ENCODE results near the gene SORCS2. TPM values are rescaled to one million over a fixed set of nuclear protein-coding genes. Genes with fewer than 3 reads are reported as not detected.
"Not testable (repeated sequence)": the region's sequence is repeated elsewhere in the genome, so short reads cannot be mapped to it uniquely, and the experiment has no call there.

Gene SORCS2
- total RNA-seq, 1 donor from 2014 or later = 4.9 TPM

- FAIRE-seq = no peak
- DNase-seq (ENCODE audit: low spot score in 2 of 2) = no peak
Measured at GRCh38 chr4:7596918-7597606, 404.7 kb downstream of the SORCS2 start.

- FAIRE-seq (no peak), DNase-seq (ENCODE audit: low spot score in 2 of 2) (no peak)
Measured at GRCh38 chr4:7598939-7599790, 406.8 kb downstream of the SORCS2 start.

GRCh38 chr4:7600247-7600646 is 407.9 kb downstream of the SORCS2 start:
- no peak for FAIRE-seq

GRCh38 chr4:7602166-7602565 is 409.8 kb downstream of the SORCS2 start:
- not testable (repeated sequence) for FAIRE-seq; DNase-seq (ENCODE audit: low spot score in 2 of 2)

More at GRCh38 chr4:7600247-7600646, 407.9 kb downstream of the SORCS2 start:
- no peak for DNase-seq (ENCODE audit: low spot score in 2 of 2)

GRCh38 chr4:7607156-7607910 is 415.0 kb downstream of the SORCS2 start:
- FAIRE-seq (no peak), DNase-seq (ENCODE audit: low spot score in 2 of 2) (no peak)

- FAIRE-seq (no peak), DNase-seq (ENCODE audit: low spot score in 2 of 2) (no peak)
Measured at GRCh38 chr4:7608046-7608445, 415.7 kb downstream of the SORCS2 start.

GRCh38 chr4:7609316-7609715 is 417.0 kb downstream of the SORCS2 start:
- DNase-seq (ENCODE audit: low spot score in 2 of 2) (no peak), FAIRE-seq (no peak)

- DNase-seq (ENCODE audit: low spot score in 2 of 2) (no peak), FAIRE-seq (no peak)
Measured at GRCh38 chr4:7610022-7610670, 417.8 kb downstream of the SORCS2 start.

GRCh38 chr4:7610841-7611240 is 418.5 kb downstream of the SORCS2 start:
- FAIRE-seq (no peak), DNase-seq (ENCODE audit: low spot score in 2 of 2) (no peak)

GRCh38 chr4:7612311-7612897 is 420.1 kb downstream of the SORCS2 start:
- FAIRE-seq = no peak

GRCh38 chr4:7614350-7614949 is 422.1 kb downstream of the SORCS2 start:
- DNase-seq (ENCODE audit: low spot score in 2 of 2) = no peak
- FAIRE-seq = no peak

More at GRCh38 chr4:7612311-7612897, 420.1 kb downstream of the SORCS2 start:
- DNase-seq (ENCODE audit: low spot score in 2 of 2) = no peak

- no peak for DNase-seq (ENCODE audit: low spot score in 2 of 2)
- FAIRE-seq = no peak
Measured at GRCh38 chr4:7616193-7616592, 423.9 kb downstream of the SORCS2 start.

- FAIRE-seq = no peak
- no peak for DNase-seq (ENCODE audit: low spot score in 2 of 2)
Measured at GRCh38 chr4:7618361-7618760, 426.0 kb downstream of the SORCS2 start.

GRCh38 chr4:7620086-7620813 is 427.9 kb downstream of the SORCS2 start:
- FAIRE-seq (no peak), DNase-seq (ENCODE audit: low spot score in 2 of 2) (peak in 1 of 2 donors; percentile 46)

- DNase-seq (ENCODE audit: low spot score in 2 of 2) = no peak
- no peak for FAIRE-seq
Measured at GRCh38 chr4:7620814-7621176, 428.5 kb downstream of the SORCS2 start.

GRCh38 chr4:7621252-7622035 is 429.1 kb downstream of the SORCS2 start:
- DNase-seq (ENCODE audit: low spot score in 2 of 2) = no peak
- no peak for FAIRE-seq

- FAIRE-seq (no peak), DNase-seq (ENCODE audit: low spot score in 2 of 2) (no peak)
Measured at GRCh38 chr4:7622371-7622770, 430.0 kb downstream of the SORCS2 start.

- DNase-seq (ENCODE audit: low spot score in 2 of 2) (no peak), FAIRE-seq (no peak)
Measured at GRCh38 chr4:7623468-7623867, 431.1 kb downstream of the SORCS2 start.
